Stimulated activated CD4-positive, alpha-beta T cell treated with anti-CD3 and anti-CD28 coated beads, Interleukin-2, amount 100 ng/mL, for 24 hours (primary cell): ENCODE data around the gene CYSLTR2.
"Not testable (repeated sequence)": the region's sequence is repeated elsewhere in the genome, so short reads cannot be mapped to it uniquely, and the experiment has no call there.

Experiments
- DNase-seq, 2 donors: peaks; one replicate each; pipeline ENCODE4 v3.0.0-alpha.2; 2020

CYSLTR2 gene

DNA sequence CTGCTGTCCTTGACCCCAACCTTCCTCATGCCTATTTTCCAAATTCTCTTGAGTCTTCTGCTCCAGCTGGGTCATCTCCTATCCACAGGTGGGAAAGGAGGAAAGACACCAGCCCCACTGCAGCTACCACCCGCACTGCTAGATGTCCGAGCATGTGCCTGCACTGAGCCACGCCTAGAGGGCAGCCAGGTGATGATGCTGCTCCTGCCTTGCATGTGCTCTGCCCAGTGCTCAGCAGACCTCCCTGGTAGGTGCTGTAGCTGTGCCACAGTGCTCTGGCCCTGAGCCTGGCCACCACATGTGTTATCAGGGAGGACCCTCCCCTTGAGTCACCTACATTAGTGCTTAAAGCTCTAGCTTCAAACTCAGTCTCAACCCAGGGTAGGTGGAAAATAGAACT, 6.9 kb upstream of the CYSLTR2 start:
- no peak for DNase-seq

- DNase-seq = no peak
These were observed 6.1 kb upstream of the CYSLTR2 start for GRCh38 chr13:48647625-48648024.

GRCh38 chr13:48648446-48648845, 5.3 kb upstream of the CYSLTR2 start:
- no peak for DNase-seq

DNA sequence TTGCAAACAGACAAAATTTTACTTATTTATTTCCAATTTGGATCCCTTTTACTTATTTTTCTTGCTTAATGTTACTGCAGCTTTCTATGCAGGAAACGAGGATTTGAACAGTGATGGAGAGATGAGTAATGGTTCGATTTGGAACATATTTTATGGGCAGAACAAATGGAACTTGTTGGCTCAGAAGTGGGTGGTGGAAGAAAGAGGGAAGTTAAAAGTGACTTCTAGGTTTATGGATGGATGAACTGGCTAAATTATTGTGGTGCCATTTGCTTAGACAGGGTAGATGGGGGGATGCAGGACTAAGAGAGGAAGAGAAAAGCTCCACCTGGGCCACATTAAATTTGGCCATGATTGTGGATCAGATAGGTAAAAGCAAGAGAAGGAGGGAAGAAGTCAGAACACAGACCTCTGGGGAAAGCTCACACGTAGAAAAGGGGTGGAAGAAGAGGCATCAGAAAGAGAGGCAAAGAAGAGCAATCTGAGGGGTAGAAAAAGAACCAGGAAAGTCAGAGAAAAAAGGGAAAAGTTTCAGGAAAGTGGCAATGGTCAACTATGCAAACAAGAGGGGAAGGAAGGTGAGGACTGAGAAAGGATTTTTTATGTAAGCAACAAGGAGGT, 768 bp upstream of the CYSLTR2 start:
- DNase-seq = no peak

- DNase-seq = no peak
These were observed 782 bp downstream of the CYSLTR2 start for GRCh38 chr13:48654511-48654910.

DNA sequence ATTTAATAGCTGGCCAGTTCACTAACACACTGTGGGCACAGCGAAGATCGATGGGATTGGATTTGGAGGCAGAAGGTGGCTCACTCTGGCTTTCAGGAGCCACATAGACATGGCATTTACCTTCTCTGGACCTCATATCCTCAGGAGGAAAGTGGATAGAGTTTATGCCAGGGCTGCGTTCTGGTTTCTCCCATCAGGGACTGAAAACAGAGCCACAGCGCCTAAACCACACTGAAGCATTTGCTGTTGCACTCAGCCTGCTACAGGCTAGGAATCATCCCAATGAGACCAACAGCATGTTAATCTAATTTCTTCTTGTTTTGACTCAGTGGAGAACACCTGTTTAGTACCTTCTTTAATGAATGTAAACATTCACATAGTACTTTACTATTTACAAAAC, 1.6 kb downstream of the CYSLTR2 start:
- no peak for DNase-seq

GRCh38 chr13:48656608-48657007, 2.9 kb downstream of the CYSLTR2 start:
- DNase-seq = no peak

DNA sequence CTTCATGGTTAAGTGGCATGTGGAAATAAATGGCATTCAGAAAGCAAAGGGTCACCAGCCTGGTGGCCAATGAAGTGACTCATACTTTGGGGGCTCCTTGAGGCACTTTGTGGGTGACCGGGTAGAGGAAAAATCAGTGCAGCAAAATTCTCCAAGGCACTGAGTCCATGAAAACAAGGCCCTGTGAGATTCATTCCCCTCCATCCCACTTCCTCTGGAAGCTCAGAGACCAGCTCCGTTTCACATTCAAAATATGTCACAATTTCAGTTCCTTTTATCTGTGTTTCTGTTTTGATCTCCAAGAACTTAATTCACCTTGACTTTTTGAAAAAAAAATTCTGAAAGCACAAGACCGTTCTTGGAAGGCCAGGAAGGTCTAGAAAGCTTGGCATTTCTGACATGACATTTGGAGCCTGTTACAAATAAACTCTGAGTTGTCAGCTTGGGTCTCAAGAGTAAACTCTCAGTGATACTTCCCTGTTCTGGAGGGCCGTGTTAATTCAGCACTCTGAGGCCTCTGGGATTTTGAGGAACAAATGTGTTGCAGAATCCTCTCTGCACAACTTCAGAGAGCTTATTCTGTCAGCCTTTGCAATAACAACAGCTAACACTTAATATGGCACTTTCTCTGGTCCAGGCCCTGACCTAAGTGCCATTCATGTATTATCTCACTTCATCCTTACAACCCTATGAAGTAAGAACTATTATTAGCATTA, 6.8 kb downstream of the CYSLTR2 start:
- no peak for DNase-seq

DNA sequence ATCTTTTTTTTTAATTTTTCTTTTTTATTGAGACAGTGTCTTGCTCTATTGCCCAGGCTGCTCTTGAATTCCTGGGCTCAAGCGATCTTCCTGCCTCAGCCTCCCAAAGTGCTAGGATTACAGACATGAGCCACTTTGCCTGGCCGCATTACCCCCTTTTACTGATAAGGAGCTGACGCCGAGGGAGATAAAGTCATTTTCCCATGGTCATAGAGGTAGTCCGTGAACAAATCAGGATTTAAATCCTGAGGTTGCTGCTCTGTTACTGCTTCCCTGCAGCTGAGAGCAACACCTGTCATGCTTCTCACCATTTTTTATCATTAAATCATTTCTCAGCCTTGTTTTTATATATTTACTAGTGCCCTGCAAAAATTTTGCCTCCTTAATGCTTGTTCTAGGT, 7.4 kb downstream of the CYSLTR2 start:
- no peak for DNase-seq

DNA sequence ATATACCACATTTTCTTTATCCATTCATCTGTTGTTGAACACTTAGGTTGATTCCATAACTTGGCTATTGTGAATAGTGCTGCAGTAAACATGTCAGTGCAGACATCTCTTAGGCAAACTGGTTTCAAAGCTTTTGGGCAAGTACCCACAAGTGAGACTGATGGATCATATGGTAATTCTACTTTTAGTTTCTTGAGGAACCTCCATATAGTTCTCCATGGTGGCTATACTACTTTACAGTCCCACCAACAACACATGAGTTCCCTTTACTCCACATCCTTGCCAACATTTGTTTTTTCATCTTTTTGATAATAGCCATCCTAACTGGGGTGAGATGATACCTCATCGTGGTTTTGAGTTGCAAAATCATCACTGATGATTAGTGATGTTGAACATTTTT, 8.5 kb downstream of the CYSLTR2 start:
- DNase-seq = no peak

DNA sequence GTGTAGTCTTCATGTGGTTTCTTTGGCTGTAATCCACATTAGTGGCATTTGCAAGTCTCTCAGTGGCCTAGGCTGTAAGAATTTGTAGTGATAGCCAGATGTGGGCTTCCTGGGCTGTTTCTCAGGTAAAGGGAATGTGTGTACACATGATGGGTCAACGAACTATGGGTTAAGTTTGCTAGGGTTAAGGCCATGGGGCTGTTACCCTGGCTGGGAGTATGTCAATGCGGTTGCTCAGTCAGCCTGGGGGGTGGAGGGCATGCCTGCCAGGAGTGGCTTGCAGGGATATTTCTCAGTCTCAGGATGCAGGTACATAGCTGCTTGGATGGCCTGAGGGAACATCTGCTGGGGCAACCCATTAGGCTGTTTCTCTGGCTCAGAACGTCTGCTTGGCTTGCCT, 13.4 kb downstream of the CYSLTR2 start:
- DNase-seq = no peak

- not testable (repeated sequence) for DNase-seq
These were observed 17.7 kb downstream of the CYSLTR2 start for GRCh38 chr13:48671421-48671820.

- DNase-seq = no peak
These were observed 21.5 kb downstream of the CYSLTR2 start for GRCh38 chr13:48675247-48675646.

GRCh38 chr13:48678316-48678715, 24.6 kb downstream of the CYSLTR2 start:
- no peak for DNase-seq

- no peak for DNase-seq
These were observed 26.4 kb downstream of the CYSLTR2 start for GRCh38 chr13:48679941-48680680.

DNA sequence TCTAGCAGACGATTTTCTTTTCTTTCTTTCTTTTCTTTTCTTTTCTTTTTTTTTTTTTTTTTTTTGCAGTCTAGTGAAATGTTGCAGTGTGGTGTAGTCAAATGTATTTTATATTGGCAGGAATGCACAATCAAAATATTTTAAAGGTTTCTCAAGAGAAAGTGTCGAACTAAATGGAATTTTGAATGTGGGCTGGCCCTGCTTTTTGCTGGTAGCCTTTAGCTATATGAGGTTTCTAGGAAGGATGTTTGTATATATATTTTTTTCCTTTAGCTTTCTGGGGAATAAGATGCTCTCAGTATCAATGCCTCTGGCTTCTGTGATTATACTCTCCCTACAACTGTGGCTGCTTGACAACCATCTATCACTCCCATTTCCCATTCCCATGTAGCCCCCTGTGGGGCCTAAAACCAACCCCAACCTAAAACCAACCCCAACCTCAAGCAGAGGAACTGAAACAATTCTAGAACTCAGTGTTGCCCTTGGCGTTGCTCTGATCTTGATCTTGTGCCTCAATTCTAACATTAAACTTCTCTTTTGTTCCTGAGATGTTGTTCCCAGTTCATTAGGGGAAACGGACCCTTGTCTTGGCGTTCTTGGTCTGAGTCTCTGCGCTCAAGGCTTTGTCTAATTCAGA, 27.1 kb downstream of the CYSLTR2 start:
- DNase-seq = no peak

DNA sequence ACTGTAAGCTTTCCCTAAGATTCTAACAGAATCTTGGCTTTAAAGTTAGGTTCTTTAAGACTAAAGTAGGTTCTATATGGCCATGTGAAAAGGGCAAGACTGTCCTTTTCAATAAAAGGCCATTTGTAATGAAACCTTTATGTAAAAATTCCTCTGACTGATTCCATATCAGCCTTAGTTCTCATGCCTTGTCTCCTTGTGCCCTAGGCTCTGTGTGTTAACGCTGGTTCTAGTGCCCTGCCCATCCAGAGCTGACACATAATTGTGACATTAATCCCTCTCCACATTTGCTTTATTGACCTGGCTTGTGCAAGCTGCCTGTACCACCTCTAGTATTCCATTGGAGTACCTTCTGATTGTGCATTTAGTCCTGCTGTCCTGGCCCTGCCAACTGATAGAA, 28.2 kb downstream of the CYSLTR2 start:
- no peak for DNase-seq

DNA sequence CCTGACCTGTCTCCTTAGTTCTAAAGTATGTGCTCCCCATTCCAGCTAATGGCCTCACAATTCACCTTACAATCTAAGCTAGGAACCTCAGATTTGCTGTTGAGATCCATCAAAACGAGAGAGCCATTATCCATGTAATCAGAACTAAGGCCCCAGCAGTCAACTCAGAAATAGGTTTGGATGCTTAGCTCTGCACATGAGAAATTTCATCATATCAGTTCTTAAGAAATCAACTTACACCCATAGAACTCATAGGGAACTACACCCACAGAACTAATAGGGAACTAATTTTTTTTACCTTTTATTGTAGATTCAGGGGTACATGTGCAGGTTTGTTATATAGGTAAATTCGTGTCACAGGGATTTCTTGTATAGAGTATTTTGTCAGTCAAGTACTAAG, 28.7 kb downstream of the CYSLTR2 start:
- no peak for DNase-seq

DNA sequence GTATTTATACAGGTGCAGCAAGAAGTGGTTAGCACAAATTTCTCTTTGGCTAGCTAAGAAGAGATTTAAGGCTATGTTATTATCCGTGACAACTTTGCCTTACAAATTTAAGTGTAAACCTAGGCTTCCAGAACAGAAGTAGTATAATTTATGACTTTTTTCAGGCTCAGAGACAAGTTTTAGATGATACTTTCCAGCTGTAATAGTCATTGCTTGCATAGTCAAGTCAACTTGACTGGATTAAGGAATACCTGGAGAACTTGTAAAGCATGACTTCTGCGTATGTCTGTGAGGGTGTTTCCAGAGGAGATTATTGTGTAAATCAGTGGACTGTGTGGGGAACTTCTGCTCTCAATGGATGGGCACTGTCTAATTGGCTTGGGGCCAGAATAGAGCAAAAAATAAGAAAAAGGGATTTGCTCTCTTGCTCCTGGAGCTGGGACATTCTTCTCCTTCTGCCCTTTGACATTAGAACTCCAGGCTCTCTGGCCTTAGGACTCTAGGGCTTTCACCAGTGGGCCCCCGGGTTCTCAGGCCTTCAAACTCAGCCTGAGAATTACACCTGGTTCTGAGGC, 33.0 kb downstream of the CYSLTR2 start:
- DNase-seq = no peak

DNA sequence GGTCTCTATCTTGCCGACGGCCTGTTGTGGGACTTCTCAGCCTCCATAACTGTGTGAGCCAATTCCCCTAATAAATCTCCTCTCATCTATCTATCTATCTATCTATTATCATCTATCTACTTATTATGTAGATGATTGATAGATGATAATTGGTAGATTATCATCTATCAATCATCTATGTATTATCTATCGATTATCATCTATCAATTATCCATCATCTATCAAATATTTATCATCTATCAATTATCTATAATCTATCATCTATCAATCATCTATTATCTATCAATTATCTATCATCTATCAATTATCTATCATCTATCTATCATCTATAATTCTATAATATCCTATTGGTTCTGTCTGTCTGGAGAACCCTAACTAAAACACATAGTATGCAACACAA, 33.5 kb downstream of the CYSLTR2 start:
- DNase-seq = no peak

- DNase-seq = no peak
These were observed 40.3 kb downstream of the CYSLTR2 start for GRCh38 chr13:48693998-48694397.

DNA sequence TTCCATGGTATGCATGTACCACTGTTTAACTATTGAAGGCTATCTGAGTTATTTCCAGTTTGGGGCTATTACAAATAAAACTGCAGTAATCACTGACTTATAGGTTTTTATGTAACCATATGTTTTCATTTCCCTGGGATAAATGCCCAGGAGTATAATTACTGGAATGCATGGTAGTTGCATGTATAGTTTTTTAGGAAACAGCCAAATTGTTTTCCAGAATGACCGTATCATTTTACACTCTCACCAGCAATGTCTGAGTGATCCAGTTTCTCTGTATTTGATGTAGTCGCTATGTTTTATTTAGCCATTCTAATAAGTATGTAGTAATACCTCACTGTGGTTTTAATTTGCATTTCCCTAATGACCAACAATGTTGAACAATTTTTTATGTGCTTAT, 42.0 kb downstream of the CYSLTR2 start:
- DNase-seq = no peak

GRCh38 chr13:48696676-48697075, 42.9 kb downstream of the CYSLTR2 start:
- not testable (repeated sequence) for DNase-seq
